Skeletal muscle satellite cell (primary cell): ENCODE measurements around the gene PTPRT.

Source experiments
- H3K27me3 ChIP-seq: 2 replicates; pipeline ENCODE4 v1.7.0; 2013; ENCODE audit warnings: low read length; ENCODE audit not compliant: control insufficient read depth, insufficient read depth
- H3K36me3 ChIP-seq: 2 replicates; pipeline ENCODE4 v1.7.0; 2013; ENCODE audit warnings: mild to moderate bottlenecking, control low read depth, low read length; ENCODE audit not compliant: insufficient read depth
- H3K4me1 ChIP-seq: 2 replicates; pipeline ENCODE4 v1.7.0; 2013; ENCODE audit warnings: low read length; ENCODE audit not compliant: control insufficient read depth, insufficient read depth
- H3K4me2 ChIP-seq: 2 replicates; pipeline ENCODE4 v1.7.0; 2013; ENCODE audit warnings: mild to moderate bottlenecking, low read length
- H3K4me3 ChIP-seq: 2 replicates; pipeline ENCODE4 v1.7.0; 2013; ENCODE audit warnings: low read length
- H3K9ac ChIP-seq: 2 replicates; pipeline ENCODE4 v1.7.0; 2013; ENCODE audit warnings: mild to moderate bottlenecking, low read depth, low read length, moderate library complexity
- H3K9me3 ChIP-seq: replicated peaks from 2 replicates; pipeline ENCODE4 v1.7.0; 2013; ENCODE audit warnings: mild to moderate bottlenecking, control low read depth, low read length

The PTPRT gene

GRCh38 chr20:42294976-42295375 is 894.7 kb downstream of the PTPRT start:
- no peak overlapping the region for H3K4me3 ChIP-seq
- no peaks in the 10 kb centered on the region for H3K27me3 ChIP-seq
- peaks cover 9% of the 10 kb centered on the region for H3K9me3 ChIP-seq

GRCh38 chr20:42281801-42282200 is 907.9 kb downstream of the PTPRT start:
- H3K4me3 ChIP-seq, result no peak overlapping the region
- H3K36me3 ChIP-seq, result no peaks in the 10 kb centered on the region
- H3K4me2 ChIP-seq, result no peak overlapping the region
- peaks cover 9% of the 10 kb centered on the region for H3K9me3 ChIP-seq
- no peaks in the 10 kb centered on the region for H3K27me3 ChIP-seq
- no peaks in the 10 kb centered on the region for H3K4me1 ChIP-seq
- no peak overlapping the region for H3K9ac ChIP-seq

More at GRCh38 chr20:42294976-42295375, 894.7 kb downstream of the PTPRT start:
- Histone ChIP-seq H3K9ac (no peak overlapping the region), H3K4me1 (no peaks in the 10 kb centered on the region), H3K4me2 (no peak overlapping the region), H3K36me3 (no peaks in the 10 kb centered on the region)

DNA sequence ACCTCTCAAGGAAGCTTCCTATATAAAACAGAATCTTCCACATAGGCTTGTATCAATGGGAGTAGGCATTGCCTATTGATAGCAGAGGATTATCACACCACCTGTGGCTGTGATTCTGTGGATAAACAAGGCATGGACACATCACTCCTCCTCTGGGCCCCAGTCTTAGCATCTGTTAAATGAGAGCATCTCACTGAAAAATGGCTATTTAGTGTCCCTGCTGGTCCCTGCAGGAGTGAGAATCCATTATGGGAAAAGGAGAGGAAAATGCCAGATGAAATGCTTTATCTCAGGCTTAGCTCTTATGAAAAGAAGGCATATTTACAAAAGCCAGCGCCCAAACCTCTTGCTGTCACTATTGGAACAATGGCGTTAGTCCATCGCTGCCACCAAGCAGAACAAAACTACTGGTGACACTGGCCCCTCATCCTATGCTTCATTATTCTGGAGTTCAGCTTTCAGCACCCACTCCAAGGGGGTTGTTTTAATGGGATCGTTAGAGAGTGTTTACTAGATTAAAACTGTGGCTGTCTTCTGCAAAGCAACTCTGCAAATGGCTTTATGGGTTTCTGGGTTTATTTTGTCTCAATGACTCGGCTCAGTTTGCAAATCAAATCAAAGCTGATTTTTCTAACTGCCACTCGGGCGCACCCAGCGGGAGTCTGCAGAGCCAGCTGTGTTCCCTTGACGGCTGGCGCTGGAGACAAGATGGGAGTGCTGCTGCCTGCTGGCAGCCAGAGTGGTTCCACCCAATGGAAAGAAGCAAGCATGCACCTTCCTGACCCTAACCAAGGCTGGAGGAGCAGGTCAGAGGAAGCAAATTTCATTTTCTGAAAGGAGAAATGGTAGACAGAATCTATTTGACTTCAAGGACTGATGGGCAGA is 912.7 kb downstream of the PTPRT start:
- H3K27me3 ChIP-seq, result no peaks in the 10 kb centered on the region
- H3K9me3 ChIP-seq, result peaks cover 9% of the 10 kb centered on the region
- H3K4me1 ChIP-seq, result no peaks in the 10 kb centered on the region
- no peak overlapping the region for H3K4me2 ChIP-seq
- H3K36me3 ChIP-seq, result no peaks in the 10 kb centered on the region
- H3K4me3 ChIP-seq, result no peak overlapping the region
- no peak overlapping the region for H3K9ac ChIP-seq

DNA sequence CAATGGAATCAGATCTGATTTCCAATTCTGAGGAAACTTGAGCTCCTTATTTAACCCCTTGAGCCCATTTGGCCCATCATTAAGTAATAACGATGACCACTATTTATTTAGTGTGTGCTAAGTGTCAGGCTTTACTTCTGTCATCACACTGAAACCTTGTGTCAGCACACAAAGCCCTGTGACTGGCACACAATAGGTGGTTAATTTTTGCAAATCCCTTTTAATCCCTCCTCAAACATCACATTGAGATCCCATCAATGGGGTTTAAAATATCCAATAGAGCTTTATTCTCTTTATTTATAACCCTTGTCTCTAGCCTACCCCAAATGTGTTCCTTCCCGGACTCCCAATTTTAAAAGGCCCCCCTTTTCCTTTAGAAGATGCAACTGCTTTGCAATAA is 914.7 kb downstream of the PTPRT start:
- Histone ChIP-seq H3K27me3 (no peaks in the 10 kb centered on the region), H3K36me3 (no peaks in the 10 kb centered on the region), H3K9me3 (peaks cover 9% of the 10 kb centered on the region), H3K4me3 (no peak overlapping the region), H3K9ac (no peak overlapping the region), H3K4me2 (no peak overlapping the region), H3K4me1 (no peaks in the 10 kb centered on the region)

DNA sequence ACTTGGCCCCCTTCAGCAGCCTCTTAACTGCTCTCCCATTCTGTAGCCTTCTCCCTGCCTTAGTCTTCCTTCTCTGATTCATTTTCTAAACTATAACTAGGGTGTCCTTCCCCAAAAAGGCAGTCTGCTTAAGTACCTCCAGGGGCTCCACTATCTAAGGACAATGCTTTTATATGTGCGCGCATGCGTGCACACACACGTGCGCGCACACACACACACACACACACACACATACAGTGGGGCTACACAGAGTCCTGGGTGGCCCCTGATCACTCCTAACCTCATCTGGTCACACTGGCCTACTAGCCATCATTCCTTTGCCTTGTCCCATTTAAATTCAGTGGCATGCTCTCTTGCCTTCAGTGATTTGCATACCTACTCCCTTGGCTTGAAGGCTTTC is 917.2 kb downstream of the PTPRT start:
- Histone ChIP-seq H3K27me3 (no peaks in the 10 kb centered on the region), H3K4me2 (no peak overlapping the region), H3K4me1 (no peaks in the 10 kb centered on the region), H3K9ac (no peak overlapping the region), H3K4me3 (no peak overlapping the region), H3K36me3 (no peaks in the 10 kb centered on the region), H3K9me3 (no peaks in the 10 kb centered on the region)

- Histone ChIP-seq H3K27me3 (no peaks in the 10 kb centered on the region), H3K9me3 (peaks cover 4% of the 10 kb centered on the region), H3K4me3 (no peak overlapping the region), H3K36me3 (no peaks in the 10 kb centered on the region), H3K4me1 (no peaks in the 10 kb centered on the region), H3K4me2 (no peak overlapping the region), H3K9ac (no peak overlapping the region)
Observed at GRCh38 chr20:42270539-42270938, 919.2 kb downstream of the PTPRT start.

DNA sequence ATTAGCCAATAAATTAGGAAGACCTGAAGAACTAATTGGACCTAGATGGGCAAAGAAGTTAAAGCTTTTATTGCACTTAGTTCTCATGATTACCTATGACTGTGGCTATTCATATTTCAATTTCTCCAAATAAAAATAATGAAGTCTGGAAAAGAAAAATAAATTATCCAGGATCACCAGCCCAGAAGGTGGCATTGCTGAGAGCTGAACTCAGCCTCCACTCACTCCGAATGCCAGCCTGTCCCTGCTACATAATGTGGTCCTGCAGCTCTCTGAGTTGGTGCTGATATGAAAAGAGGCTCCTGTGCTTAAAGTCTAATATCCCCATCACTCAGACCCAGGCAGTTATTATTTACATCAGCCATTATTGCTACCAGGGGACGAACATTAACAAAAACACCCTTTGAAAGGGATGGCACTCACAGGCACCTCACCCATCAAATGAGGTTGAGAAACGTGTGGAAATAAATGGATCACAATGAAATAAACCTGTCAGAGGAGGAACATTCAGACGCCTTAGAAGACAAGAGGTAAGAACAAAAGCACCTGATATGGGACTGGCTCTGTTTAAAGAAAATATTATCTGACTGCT is 921.8 kb downstream of the PTPRT start:
- Histone ChIP-seq H3K27me3 (no peaks in the 10 kb centered on the region), H3K4me3 (no peak overlapping the region), H3K4me2 (no peak overlapping the region), H3K9ac (no peak overlapping the region), H3K9me3 (peaks cover 4% of the 10 kb centered on the region), H3K4me1 (no peaks in the 10 kb centered on the region), H3K36me3 (no peaks in the 10 kb centered on the region)

GRCh38 chr20:42261766-42262270 is 927.9 kb downstream of the PTPRT start:
- H3K9me3 ChIP-seq, result peaks cover 19% of the 10 kb centered on the region

DNA sequence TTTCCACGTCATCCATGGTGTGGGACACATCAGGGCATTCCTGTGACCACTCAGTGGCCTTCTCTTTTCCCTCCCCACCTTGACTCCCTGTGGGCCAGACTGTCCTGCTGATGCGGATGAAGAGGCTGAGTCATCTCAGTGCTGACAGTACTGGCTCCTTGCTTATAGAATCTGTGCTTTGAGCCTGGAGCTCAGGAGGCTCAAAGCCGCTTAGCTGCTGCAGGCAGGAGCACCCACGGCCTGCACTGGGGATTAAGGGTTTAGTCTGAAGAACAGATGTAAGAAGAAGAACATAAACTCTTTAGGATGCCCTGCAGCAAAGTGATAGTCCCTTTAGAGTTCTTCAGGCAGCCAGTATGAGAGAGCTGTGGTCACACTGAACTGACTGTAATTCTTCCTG is 929.5 kb downstream of the PTPRT start:
- no peak overlapping the region for H3K4me3 ChIP-seq

More at GRCh38 chr20:42261766-42262270, 927.9 kb downstream of the PTPRT start:
- no peaks in the 10 kb centered on the region for H3K4me1 ChIP-seq
- H3K4me3 ChIP-seq, result no peak overlapping the region
- no peaks in the 10 kb centered on the region for H3K36me3 ChIP-seq
- H3K4me2 ChIP-seq, result no peak overlapping the region
- no peak overlapping the region for H3K9ac ChIP-seq
- no peaks in the 10 kb centered on the region for H3K27me3 ChIP-seq

DNA sequence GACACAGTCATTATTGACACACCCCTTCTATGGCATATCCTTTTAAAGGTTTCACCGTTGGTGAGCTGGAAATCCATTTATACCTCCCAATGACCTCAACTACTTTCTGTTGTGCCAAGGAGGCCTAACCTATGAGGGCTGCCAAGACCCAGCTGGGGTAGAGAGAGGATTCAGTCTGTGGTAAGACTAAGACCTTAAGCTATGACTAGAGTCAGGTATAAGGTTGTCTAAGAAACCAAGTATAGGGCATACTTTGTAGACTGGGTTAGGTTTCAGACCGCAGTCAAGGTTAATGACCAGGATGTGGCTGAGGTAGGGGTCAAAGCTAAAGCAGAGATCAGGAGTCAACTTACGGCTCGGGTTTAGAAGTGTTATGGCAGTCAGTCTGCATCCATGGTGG is 930.3 kb downstream of the PTPRT start:
- H3K4me3 ChIP-seq, result no peak overlapping the region
- H3K36me3 ChIP-seq, result no peaks in the 10 kb centered on the region
- H3K27me3 ChIP-seq, result no peaks in the 10 kb centered on the region
- no peak overlapping the region for H3K4me2 ChIP-seq
- no peaks in the 10 kb centered on the region for H3K4me1 ChIP-seq
- peaks cover 18% of the 10 kb centered on the region for H3K9me3 ChIP-seq
- no peak overlapping the region for H3K9ac ChIP-seq

More for the DNA sequence above, 929.5 kb downstream of the PTPRT start:
- no peak overlapping the region for H3K4me2 ChIP-seq
- no peaks in the 10 kb centered on the region for H3K36me3 ChIP-seq
- H3K9me3 ChIP-seq, result peaks cover 14% of the 10 kb centered on the region
- H3K9ac ChIP-seq, result no peak overlapping the region
- no peaks in the 10 kb centered on the region for H3K4me1 ChIP-seq
- H3K27me3 ChIP-seq, result no peaks in the 10 kb centered on the region

DNA sequence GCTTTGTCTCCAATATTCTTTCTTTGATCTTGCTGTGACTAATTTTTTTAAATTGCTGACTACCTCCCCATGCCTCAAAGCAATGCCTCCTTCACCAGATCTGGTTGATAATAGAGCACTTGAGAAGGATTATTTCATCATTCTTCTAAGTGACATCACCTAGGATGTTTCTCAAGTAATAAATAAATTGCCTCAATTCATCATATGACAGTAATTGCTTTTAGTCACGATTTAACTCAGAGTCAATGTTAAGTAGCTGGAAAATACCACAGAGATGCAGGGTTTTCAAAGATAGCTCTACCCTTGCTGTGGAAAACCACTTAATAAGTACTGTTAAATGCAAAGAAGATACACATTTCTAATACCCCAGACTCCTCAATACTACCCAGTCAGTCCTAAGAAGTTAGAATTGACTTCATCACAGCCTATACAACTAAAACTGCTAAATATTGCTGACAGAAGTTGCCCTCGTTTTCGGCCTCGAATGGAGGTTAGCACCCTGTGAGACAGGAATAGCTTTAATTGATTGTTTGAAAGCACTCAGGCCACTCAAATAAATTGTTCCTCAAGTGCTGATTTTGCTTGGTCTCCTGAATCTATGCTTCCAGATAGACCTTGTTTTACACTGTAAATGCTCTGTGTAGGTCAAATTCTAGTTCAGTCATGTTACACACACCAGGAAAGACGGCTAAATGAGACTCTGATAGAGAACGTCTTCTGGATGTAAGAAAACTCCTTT is 931.0 kb downstream of the PTPRT start:
- H3K9ac ChIP-seq, result no peak overlapping the region
- H3K36me3 ChIP-seq, result no peaks in the 10 kb centered on the region
- no peaks in the 10 kb centered on the region for H3K4me1 ChIP-seq
- peaks cover 25% of the 10 kb centered on the region for H3K9me3 ChIP-seq
- no peak overlapping the region for H3K4me3 ChIP-seq
- no peaks in the 10 kb centered on the region for H3K27me3 ChIP-seq
- H3K4me2 ChIP-seq, result no peak overlapping the region
